Measurements from ENCODE around the gene WDFY3.

GRCh38 chr4:84804136-84804535, 162.4 kb downstream of the WDFY3 start:
- TF ChIP-seq CTCF (IDR thresholded peaks at IDR 0.05) (no peak), POLR2A (IDR thresholded peaks at IDR 0.05) (no peak)
